H9 (cell line): Measurements from ENCODE around the gene GPR35. TPM values are rescaled to one million over a fixed set of nuclear protein-coding genes. Genes with fewer than 3 reads are reported as not detected.

Source experiments
- DNase-seq: peaks from one replicate; pipeline ENCODE4 v3.0.0-alpha.2; 2017
- H2AFZ ChIP-seq: one replicate; pipeline ENCODE4 v1.6.1; 2013; ENCODE audit warnings: mild to moderate bottlenecking, low read length, control low read depth, moderate library complexity
- H2AK5ac ChIP-seq: 2 replicates; pipeline ENCODE4 v1.6.1; 2013; ENCODE audit warnings: low read length, control low read depth, mixed read lengths; ENCODE audit not compliant: insufficient read length
- H2BK120ac ChIP-seq: one replicate; pipeline ENCODE4 v1.6.1; 2013; ENCODE audit warnings: low read depth, mild to moderate bottlenecking, low read length, control low read depth, inconsistent platforms; ENCODE audit not compliant: poor library complexity, severe bottlenecking
- H2BK12ac ChIP-seq: 2 replicates; pipeline ENCODE4 v1.6.1; 2013; ENCODE audit warnings: low read length, control low read depth, mixed read lengths, low read depth; ENCODE audit not compliant: insufficient read length
- H2BK15ac ChIP-seq: 2 replicates; pipeline ENCODE4 v1.6.1; 2013; ENCODE audit warnings: low read depth, low read length, control low read depth
- H2BK20ac ChIP-seq: one replicate; pipeline ENCODE4 v1.6.1; 2013; ENCODE audit warnings: low read depth, mild to moderate bottlenecking, low read length, control low read depth, inconsistent platforms; ENCODE audit not compliant: poor library complexity, severe bottlenecking
- H2BK5ac ChIP-seq: 2 replicates; pipeline ENCODE4 v1.6.1; 2013; ENCODE audit warnings: low read length, control low read depth, mixed read lengths; ENCODE audit not compliant: insufficient read length
- H3K14ac ChIP-seq: 2 replicates; pipeline ENCODE4 v1.6.1; 2013; ENCODE audit warnings: low read length, control low read depth; ENCODE audit not compliant: insufficient read depth
- H3K18ac ChIP-seq: 2 replicates; pipeline ENCODE4 v1.6.1; 2013; ENCODE audit warnings: low read depth, mild to moderate bottlenecking, mixed read lengths, low read length, control low read depth; ENCODE audit not compliant: insufficient read length
- H3K23ac ChIP-seq: 2 replicates; pipeline ENCODE4 v1.6.1; 2013; ENCODE audit warnings: low read length, control low read depth, mixed read lengths, low read depth; ENCODE audit not compliant: insufficient read length
- H3K23me2 ChIP-seq: 2 replicates; pipeline ENCODE4 v1.6.1; 2013; ENCODE audit warnings: low read depth, mild to moderate bottlenecking, mixed read lengths, low read length, control low read depth; ENCODE audit not compliant: insufficient read length, poor library complexity, severe bottlenecking
- H3K27ac ChIP-seq: 2 replicates; pipeline ENCODE4 v1.5.1; 2013; ENCODE audit warnings: low read length, control low read depth, mixed read lengths, low read depth; ENCODE audit not compliant: insufficient read length
- H3K27me3 ChIP-seq: 2 replicates; pipeline ENCODE4 v1.6.1; 2013; ENCODE audit warnings: low read length, control low read depth, inconsistent platforms; ENCODE audit not compliant: insufficient read depth
- H3K4ac ChIP-seq: 2 replicates; pipeline ENCODE4 v1.6.1; 2013; ENCODE audit warnings: low read depth, mild to moderate bottlenecking, control low read depth, inconsistent platforms, low read length, moderate library complexity
- H3K4me1 ChIP-seq: 2 replicates; pipeline ENCODE4 v1.6.1; 2013; ENCODE audit warnings: low read length, control low read depth, inconsistent platforms; ENCODE audit not compliant: insufficient read depth
- H3K4me2 ChIP-seq: 2 replicates; pipeline ENCODE4 v1.6.1; 2013; ENCODE audit warnings: low read length, control low read depth, mixed read lengths; ENCODE audit not compliant: insufficient read length, insufficient read depth
- H3K56ac ChIP-seq: 2 replicates; pipeline ENCODE4 v1.6.1; 2013; ENCODE audit warnings: low read depth, mild to moderate bottlenecking, mixed read lengths, low read length, control low read depth; ENCODE audit not compliant: insufficient read length
- H3K79me1 ChIP-seq: 2 replicates; pipeline ENCODE4 v1.6.1; 2013; ENCODE audit warnings: low read depth, mild to moderate bottlenecking, moderate library complexity, low read length, control low read depth, inconsistent platforms; ENCODE audit not compliant: insufficient read depth, poor library complexity, severe bottlenecking
- H3K79me2 ChIP-seq: 2 replicates; pipeline ENCODE4 v1.6.1; 2013; ENCODE audit warnings: low read length, control low read depth, inconsistent platforms; ENCODE audit not compliant: insufficient read depth
- H3K9ac ChIP-seq: 2 replicates; pipeline ENCODE4 v1.6.1; 2013; ENCODE audit warnings: low read length, control low read depth, mixed read lengths; ENCODE audit not compliant: insufficient read length; ENCODE audit errors: extremely low read depth
- H3K9me3 ChIP-seq: one replicate; pipeline ENCODE4 v1.6.1; 2013; ENCODE audit warnings: low read depth, low read length, inconsistent platforms; ENCODE audit not compliant: control insufficient read depth
- H3T11ph ChIP-seq: one replicate; pipeline ENCODE4 v1.6.1; 2013; ENCODE audit warnings: mild to moderate bottlenecking, low read length, control low read depth, inconsistent platforms
- H4K20me1 ChIP-seq: one replicate; pipeline ENCODE4 v1.6.1; 2013; ENCODE audit not compliant: control insufficient read depth, insufficient read length, insufficient read depth
- H4K5ac ChIP-seq: 2 replicates; pipeline ENCODE4 v1.6.1; 2013; ENCODE audit warnings: low read depth, mild to moderate bottlenecking, mixed read lengths, low read length, control low read depth; ENCODE audit not compliant: insufficient read length
- H4K8ac ChIP-seq: replicated peaks from 2 replicates; pipeline ENCODE4 v1.6.1; 2013; ENCODE audit warnings: low read length, control low read depth, mixed read lengths, low read depth; ENCODE audit not compliant: insufficient read length
- H4K91ac ChIP-seq: 2 replicates; pipeline ENCODE4 v1.6.1; 2013; ENCODE audit warnings: low read depth, mild to moderate bottlenecking, moderate library complexity, mixed read lengths, low read length, control low read depth; ENCODE audit not compliant: insufficient read length
- H3K27ac Mint-ChIP-seq, 3 experiments: 2 replicates in 2 of 3; 3 replicates in 1 of 3; pipeline ENCODE4 v1.8.0; 2020 to 2021; ENCODE audit warnings: mixed read lengths in 3 of 3, mild to moderate bottlenecking in 1 of 3, moderate library complexity in 1 of 3
- H3K27me3 Mint-ChIP-seq: 2 replicates; pipeline ENCODE4 v1.8.0; 2021; ENCODE audit warnings: low read depth, mild to moderate bottlenecking, moderate library complexity, mixed read lengths
- H3K36me3 Mint-ChIP-seq, 3 experiments: 2 replicates in 2 of 3; 3 replicates in 1 of 3; pipeline ENCODE4 v1.8.0; 2020 to 2021; ENCODE audit warnings: low read depth in 3 of 3, mixed read lengths in 3 of 3; ENCODE audit not compliant: insufficient read depth in 1 of 3
- H3K4me1 Mint-ChIP-seq, 2 experiments: 2 replicates each; pipeline ENCODE4 v1.8.0; 2020; ENCODE audit warnings: mixed read lengths in 2 of 2
- H3K4me3 Mint-ChIP-seq, 2 experiments: 2 replicates in 1 of 2; 3 replicates in 1 of 2; pipeline ENCODE4 v1.8.0; 2020 to 2021; ENCODE audit warnings: mild to moderate bottlenecking in 2 of 2, mixed read lengths in 2 of 2, moderate library complexity in 1 of 2
- H3K9me3 Mint-ChIP-seq, 2 experiments: 2 replicates in 1 of 2; 3 replicates in 1 of 2; pipeline ENCODE4 v1.8.0; 2020; ENCODE audit warnings: mild to moderate bottlenecking in 2 of 2, mixed read lengths in 2 of 2, moderate library complexity in 1 of 2
- WGBS: extraction: QIAGEN DNeasy Blood & Tissue Kit; methylation state at CpG from one replicate; pipeline ENCODE4 v1.1.7; 2013; ENCODE audit warnings: missing lambda C conversion rate, low lambda C conversion rate, mixed read lengths; ENCODE audit not compliant: insufficient read length; ENCODE audit errors: extremely low coverage; 5-methylcytosine and 5-hydroxymethylcytosine counted together
- total RNA-seq: library from RNA; stranded (reverse); gene quantifications from 2 replicates; pipeline ENCODE4 v1.2.1, GENCODE V29; 2021
- TF ChIP-seq, protein P1 (sequence below): fragments of 200-600 bp; sonication (generic); conservative IDR thresholded peaks from 3 replicates; pipeline ENCODE4 v1.8.0; 2021; ENCODE audit warnings: antibody characterized with exemption, mild to moderate bottlenecking

The GPR35 gene
- total RNA-seq, 1 experiment from 2014 or later: 1.4 TPM

DNA sequence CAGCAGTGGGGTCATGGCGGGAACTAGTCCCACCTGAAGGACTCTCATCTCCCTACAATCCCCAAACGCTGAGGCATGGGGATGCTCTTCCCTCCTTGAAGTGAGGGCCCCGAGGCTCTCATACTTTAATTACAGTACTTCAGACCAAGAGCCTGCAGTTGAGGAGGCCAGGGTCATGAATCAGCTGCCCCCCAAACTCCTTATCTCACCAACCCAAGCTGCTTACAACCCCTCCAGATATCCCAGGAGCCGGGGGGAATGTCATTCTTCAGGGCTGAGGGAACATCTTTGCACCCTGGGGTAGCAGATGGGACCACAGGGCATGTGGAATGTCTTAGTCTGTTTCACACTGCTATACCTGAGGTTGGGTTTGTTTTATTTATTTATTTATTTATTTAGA, 41.5 kb upstream of the GPR35 start:
- H3K4me3 Mint-ChIP-seq: no peak overlapping the region
- H3K4me1 ChIP-seq: peaks cover 12% of the 10 kb centered on the region
- H2BK12ac ChIP-seq: no peak overlapping the region
- peaks cover 14% of the 10 kb centered on the region for H3K23me2 ChIP-seq
- no peak overlapping the region for H2BK15ac ChIP-seq
- DNase-seq: no peak
- no peak overlapping the region for H4K8ac ChIP-seq
- H3K79me2 ChIP-seq: peaks cover 13% of the 10 kb centered on the region
- no peaks in the 10 kb centered on the region for H3K27me3 ChIP-seq
- H3K14ac ChIP-seq: no peak overlapping the region
- no peak overlapping the region for H3K4ac ChIP-seq
- no peak overlapping the region for H2BK120ac ChIP-seq
- WGBS: no CpG with 5 or more reads among the region's 4 CpGs
- no peaks in the 10 kb centered on the region; the same call in 1 of the 2 replicates for H3K27me3 Mint-ChIP-seq
- H2AK5ac ChIP-seq: no peak overlapping the region
- no peaks in the 10 kb centered on the region for H3K9me3 ChIP-seq
- no peak overlapping the region for H4K91ac ChIP-seq
- no peak overlapping the region for H2BK5ac ChIP-seq
- no peak overlapping the region for H3K18ac ChIP-seq
- H3K27ac ChIP-seq: no peak overlapping the region
- H3K79me1 ChIP-seq: peaks cover 5% of the 10 kb centered on the region
- H4K5ac ChIP-seq: no peak overlapping the region
- no peak overlapping the region for H3K9ac ChIP-seq
- H3K4me1 Mint-ChIP-seq: peaks cover 34 to 39% of the 10 kb centered on the region in 2 experiments
- H4K20me1 ChIP-seq: no peaks in the 10 kb centered on the region
- H3K9me3 Mint-ChIP-seq: peaks cover 0 to 2% of the 10 kb centered on the region in 2 experiments; a peak in 1 of 5 replicates
- H3T11ph ChIP-seq: no peak overlapping the region
- H3K27ac Mint-ChIP-seq: no peak overlapping the region; a peak in 1 of 7 replicates
- no peak overlapping the region for H3K56ac ChIP-seq
- H3K23ac ChIP-seq: no peak overlapping the region
- H2BK20ac ChIP-seq: no peak overlapping the region
- no peak overlapping the region for H2AFZ ChIP-seq
- H3K36me3 Mint-ChIP-seq: peaks cover 0 to 5% (median 2%) of the 10 kb centered on the region in 3 experiments; a peak in 5 of 7 replicates
- H3K4me2 ChIP-seq: no peak overlapping the region
- TF ChIP-seq, protein P1, sequence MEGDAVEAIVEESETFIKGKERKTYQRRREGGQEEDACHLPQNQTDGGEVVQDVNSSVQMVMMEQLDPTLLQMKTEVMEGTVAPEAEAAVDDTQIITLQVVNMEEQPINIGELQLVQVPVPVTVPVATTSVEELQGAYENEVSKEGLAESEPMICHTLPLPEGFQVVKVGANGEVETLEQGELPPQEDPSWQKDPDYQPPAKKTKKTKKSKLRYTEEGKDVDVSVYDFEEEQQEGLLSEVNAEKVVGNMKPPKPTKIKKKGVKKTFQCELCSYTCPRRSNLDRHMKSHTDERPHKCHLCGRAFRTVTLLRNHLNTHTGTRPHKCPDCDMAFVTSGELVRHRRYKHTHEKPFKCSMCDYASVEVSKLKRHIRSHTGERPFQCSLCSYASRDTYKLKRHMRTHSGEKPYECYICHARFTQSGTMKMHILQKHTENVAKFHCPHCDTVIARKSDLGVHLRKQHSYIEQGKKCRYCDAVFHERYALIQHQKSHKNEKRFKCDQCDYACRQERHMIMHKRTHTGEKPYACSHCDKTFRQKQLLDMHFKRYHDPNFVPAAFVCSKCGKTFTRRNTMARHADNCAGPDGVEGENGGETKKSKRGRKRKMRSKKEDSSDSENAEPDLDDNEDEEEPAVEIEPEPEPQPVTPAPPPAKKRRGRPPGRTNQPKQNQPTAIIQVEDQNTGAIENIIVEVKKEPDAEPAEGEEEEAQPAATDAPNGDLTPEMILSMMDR: no peak
